KMS-11 (cell line): ENCODE results near the gene TLR4.

Experiments used
- H2AFZ ChIP-seq: fragments of 200-600 bp; sonication (generic); 2 replicates; pipeline ENCODE4 v1.6.1; 2016; ENCODE audit warnings: antibody characterized with exemption, mixed run types, low read depth
- H3K27ac ChIP-seq: fragments of 200-600 bp; sonication (generic); 2 replicates; pipeline ENCODE4 v1.6.1; 2016; ENCODE audit warnings: mild to moderate bottlenecking, mixed run types
- H3K27me3 ChIP-seq: fragments of 200-600 bp; sonication (generic); 2 replicates; pipeline ENCODE4 v1.6.1; 2017; ENCODE audit warnings: mild to moderate bottlenecking, low read depth, mixed run types, moderate library complexity; ENCODE audit not compliant: insufficient read depth
- H3K36me3 ChIP-seq: fragments of 200-600 bp; sonication (generic); 2 replicates; pipeline ENCODE4 v1.6.1; 2017; ENCODE audit warnings: mild to moderate bottlenecking, mixed run types; ENCODE audit not compliant: insufficient read depth
- H3K4me1 ChIP-seq: fragments of 200-600 bp; sonication (generic); 2 replicates; pipeline ENCODE4 v1.6.1; 2016; ENCODE audit warnings: mild to moderate bottlenecking, low read depth, mixed run types; ENCODE audit not compliant: poor library complexity, severe bottlenecking
- H3K4me2 ChIP-seq: fragments of 200-600 bp; sonication (generic); 2 replicates; pipeline ENCODE4 v1.7.0; 2016; ENCODE audit warnings: mild to moderate bottlenecking, mixed run types
- H3K4me3 ChIP-seq: fragments of 200-600 bp; sonication (generic); IDR thresholded peaks from 2 replicates; pipeline ENCODE4 v1.6.1; 2017; ENCODE audit warnings: low read depth, low read length, mixed read lengths; ENCODE audit not compliant: insufficient read depth
- H3K79me2 ChIP-seq: fragments of 200-600 bp; sonication (generic); 2 replicates; pipeline ENCODE4 v1.6.1; 2016; ENCODE audit warnings: low read depth, mixed run types; ENCODE audit not compliant: insufficient read depth
- H3K9ac ChIP-seq: fragments of 200-600 bp; sonication (generic); 2 replicates; pipeline ENCODE4 v1.6.1; 2016; ENCODE audit warnings: mild to moderate bottlenecking, mixed run types
- H4K20me1 ChIP-seq: fragments of 200-600 bp; sonication (generic); 2 replicates; pipeline ENCODE4 v1.6.1; 2016; ENCODE audit warnings: mild to moderate bottlenecking, mixed run types; ENCODE audit not compliant: insufficient read depth
- CTCF ChIP-seq: fragments of 200-600 bp; sonication (generic); conservative IDR thresholded peaks from 2 replicates; pipeline ENCODE4 v1.6.1; 2017; ENCODE audit warnings: low read depth, mild to moderate bottlenecking, antibody characterized with exemption, low read length, moderate library complexity, mixed read lengths

The TLR4 gene

GRCh38 chr9:117687532-117687931, 16.7 kb upstream of the TLR4 start:
- no peaks in the 10 kb centered on the region for H3K4me1 ChIP-seq
- H3K79me2 ChIP-seq = no peaks in the 10 kb centered on the region
- no peak overlapping the region for H3K4me2 ChIP-seq
- no peak for TF ChIP-seq CTCF
- no peaks in the 10 kb centered on the region for H4K20me1 ChIP-seq
- H2AFZ ChIP-seq = no peak overlapping the region
- no peak overlapping the region for H3K4me3 ChIP-seq
- H3K27ac ChIP-seq = no peak overlapping the region
- no peak overlapping the region for H3K9ac ChIP-seq
- no peaks in the 10 kb centered on the region for H3K36me3 ChIP-seq
- no peaks in the 10 kb centered on the region for H3K27me3 ChIP-seq

GRCh38 chr9:117691367-117691766, 12.8 kb upstream of the TLR4 start:
- Histone ChIP-seq H2AFZ (no peak overlapping the region), H3K36me3 (no peaks in the 10 kb centered on the region), H3K27ac (no peak overlapping the region), H4K20me1 (no peaks in the 10 kb centered on the region), H3K27me3 (no peaks in the 10 kb centered on the region), H3K4me2 (no peak overlapping the region), H3K79me2 (no peaks in the 10 kb centered on the region), H3K4me3 (no peak overlapping the region), H3K4me1 (no peaks in the 10 kb centered on the region), H3K9ac (no peak overlapping the region)
- no peak for TF ChIP-seq CTCF

GRCh38 chr9:117696154-117696553, 8.0 kb upstream of the TLR4 start:
- Histone ChIP-seq H3K4me2 (no peak overlapping the region), H3K79me2 (no peaks in the 10 kb centered on the region), H3K4me1 (no peaks in the 10 kb centered on the region), H3K27me3 (no peaks in the 10 kb centered on the region), H3K9ac (no peak overlapping the region), H3K4me3 (no peak overlapping the region), H4K20me1 (no peaks in the 10 kb centered on the region), H2AFZ (no peak overlapping the region), H3K36me3 (no peaks in the 10 kb centered on the region), H3K27ac (no peak overlapping the region)
- TF ChIP-seq CTCF = no peak

- H3K4me2 ChIP-seq = no peak overlapping the region
- no peak overlapping the region for H2AFZ ChIP-seq
These were observed 7.2 kb upstream of the TLR4 start for GRCh38 chr9:117697046-117697445.

More at GRCh38 chr9:117697046-117697445, 7.2 kb upstream of the TLR4 start:
- H3K9ac ChIP-seq = no peak overlapping the region
- no peak overlapping the region for H3K27ac ChIP-seq
- no peaks in the 10 kb centered on the region for H3K27me3 ChIP-seq
- no peaks in the 10 kb centered on the region for H4K20me1 ChIP-seq
- no peaks in the 10 kb centered on the region for H3K79me2 ChIP-seq
- H3K36me3 ChIP-seq = no peaks in the 10 kb centered on the region
- no peak overlapping the region for H3K4me3 ChIP-seq
- no peak for TF ChIP-seq CTCF
- H3K4me1 ChIP-seq = no peaks in the 10 kb centered on the region
